Lower leg skin (tissue), 3 donors: ENCODE measurements around the gene DPP10.

Source experiments
- POLR2A ChIP-seq, 2 donors: fragments of 450-650 bp; IDR thresholded peaks; one replicate each; pipeline ENCODE4 v1.6.1; 2016 to 2017; ENCODE audit warnings: antibody characterized with exemption in 2 of 2, mild to moderate bottlenecking in 1 of 2, moderate library complexity in 1 of 2
- TF ChIP-seq, protein P1 (sequence below), 3 donors: fragments of 450-650 bp; IDR thresholded peaks; one replicate each; pipeline ENCODE4 v1.5.1; 2016; ENCODE audit warnings: antibody characterized with exemption in 3 of 3, mild to moderate bottlenecking in 3 of 3, moderate library complexity in 2 of 3

- no peak for TF ChIP-seq POLR2A (IDR thresholded peaks at IDR 0.05)
- TF ChIP-seq, protein P1, sequence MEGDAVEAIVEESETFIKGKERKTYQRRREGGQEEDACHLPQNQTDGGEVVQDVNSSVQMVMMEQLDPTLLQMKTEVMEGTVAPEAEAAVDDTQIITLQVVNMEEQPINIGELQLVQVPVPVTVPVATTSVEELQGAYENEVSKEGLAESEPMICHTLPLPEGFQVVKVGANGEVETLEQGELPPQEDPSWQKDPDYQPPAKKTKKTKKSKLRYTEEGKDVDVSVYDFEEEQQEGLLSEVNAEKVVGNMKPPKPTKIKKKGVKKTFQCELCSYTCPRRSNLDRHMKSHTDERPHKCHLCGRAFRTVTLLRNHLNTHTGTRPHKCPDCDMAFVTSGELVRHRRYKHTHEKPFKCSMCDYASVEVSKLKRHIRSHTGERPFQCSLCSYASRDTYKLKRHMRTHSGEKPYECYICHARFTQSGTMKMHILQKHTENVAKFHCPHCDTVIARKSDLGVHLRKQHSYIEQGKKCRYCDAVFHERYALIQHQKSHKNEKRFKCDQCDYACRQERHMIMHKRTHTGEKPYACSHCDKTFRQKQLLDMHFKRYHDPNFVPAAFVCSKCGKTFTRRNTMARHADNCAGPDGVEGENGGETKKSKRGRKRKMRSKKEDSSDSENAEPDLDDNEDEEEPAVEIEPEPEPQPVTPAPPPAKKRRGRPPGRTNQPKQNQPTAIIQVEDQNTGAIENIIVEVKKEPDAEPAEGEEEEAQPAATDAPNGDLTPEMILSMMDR (IDR thresholded peaks at IDR 0.05) = no peak
These were observed 18.7 kb downstream of the DPP10 start for GRCh38 chr2:114461116-114461515.
